ENCODE measurements around the gene JADE3.
A peak's percentile ranks its signal among the peaks of the same experiment; 100 is the strongest.

JADE3 gene

GRCh38 chrX:46912603-46913491 is 626 bp downstream of the JADE3 start:
- peak; percentile 25 for TF ChIP-seq CTCF (IDR thresholded peaks at IDR 0.05; ENCODE audit: insufficient read depth, low read depth, low read length, missing control alignments)
- H3K4me3 ChIP-seq (ENCODE audit: low read length) = peak overlapping the region; percentile 59
- DNase-seq (ENCODE audit: low read depth) = peak; percentile 45

DNA sequence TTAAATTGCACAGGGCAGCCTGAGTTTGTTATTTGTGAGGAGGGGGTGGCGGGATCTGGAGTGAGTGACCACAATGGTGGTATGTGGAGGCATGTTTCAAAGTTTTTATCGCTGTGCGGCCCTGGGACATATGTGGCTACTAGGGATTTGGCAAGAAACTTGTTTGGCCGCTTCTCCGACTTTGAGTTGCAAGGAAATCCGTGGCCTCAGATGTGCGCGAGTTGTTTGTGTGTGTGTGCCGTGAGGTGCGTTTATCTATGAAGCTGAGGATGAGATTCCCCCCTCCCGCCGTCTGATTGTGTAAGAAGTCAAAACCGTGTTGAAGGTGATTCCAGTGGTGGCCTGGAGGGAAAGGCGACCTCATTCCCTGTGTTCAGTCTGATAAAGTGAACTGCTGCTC is 1.4 kb downstream of the JADE3 start:
- peak; percentile 66 for DNase-seq (ENCODE audit: low read depth)
- H3K4me3 ChIP-seq (ENCODE audit: low read length) = peak overlapping the region; percentile 59
- no peak for TF ChIP-seq CTCF (IDR thresholded peaks at IDR 0.05; ENCODE audit: insufficient read depth, low read depth, low read length, missing control alignments)

DNA sequence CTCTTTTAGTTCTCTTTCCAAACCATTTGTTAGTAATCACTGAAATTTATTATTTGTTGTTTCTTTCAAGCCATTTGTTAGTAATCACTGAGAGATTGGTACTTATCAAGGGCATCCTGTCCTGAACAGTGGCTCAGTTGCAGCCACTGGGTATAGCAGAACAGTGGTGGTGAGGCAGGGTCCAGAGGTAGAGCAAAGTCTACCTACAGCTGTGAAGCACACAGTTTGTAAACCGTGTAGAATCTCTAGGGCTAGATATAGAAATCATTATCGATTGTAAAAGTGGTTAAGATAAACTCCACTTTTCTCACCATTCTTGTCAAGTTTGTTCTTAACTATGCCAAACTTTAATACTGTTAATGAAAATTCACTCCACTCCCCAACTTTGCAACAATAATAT is 4.1 kb downstream of the JADE3 start:
- H3K4me3 ChIP-seq (ENCODE audit: low read length) = no peak overlapping the region
- no peak for TF ChIP-seq CTCF (IDR thresholded peaks at IDR 0.05; ENCODE audit: insufficient read depth, low read depth, low read length, missing control alignments)
- no peak for DNase-seq (ENCODE audit: low read depth)

DNA sequence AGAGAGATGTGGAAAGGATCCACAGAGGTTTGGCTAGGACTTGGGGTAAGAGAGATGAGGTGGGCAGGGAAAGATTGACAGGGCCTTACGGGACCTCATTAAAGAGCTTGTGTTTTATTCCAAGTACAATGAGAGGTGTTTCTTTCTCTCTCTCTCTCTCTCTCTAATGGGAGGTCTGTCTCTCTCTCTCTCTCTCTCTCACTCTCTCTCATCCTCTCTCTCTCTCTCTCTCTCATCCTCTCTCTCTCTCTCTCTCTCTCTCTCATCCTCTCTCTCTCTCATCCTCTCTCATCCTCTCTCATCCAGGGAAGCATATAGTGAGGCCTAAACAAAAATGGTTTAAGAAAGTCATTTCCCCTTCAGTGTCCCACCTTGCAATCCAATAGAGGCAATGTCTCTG is 5.4 kb downstream of the JADE3 start:
- no peak for TF ChIP-seq CTCF (IDR thresholded peaks at IDR 0.05; ENCODE audit: insufficient read depth, low read depth, low read length, missing control alignments)
- no peak for DNase-seq (ENCODE audit: low read depth)
- H3K4me3 ChIP-seq (ENCODE audit: low read length) = no peak overlapping the region

DNA sequence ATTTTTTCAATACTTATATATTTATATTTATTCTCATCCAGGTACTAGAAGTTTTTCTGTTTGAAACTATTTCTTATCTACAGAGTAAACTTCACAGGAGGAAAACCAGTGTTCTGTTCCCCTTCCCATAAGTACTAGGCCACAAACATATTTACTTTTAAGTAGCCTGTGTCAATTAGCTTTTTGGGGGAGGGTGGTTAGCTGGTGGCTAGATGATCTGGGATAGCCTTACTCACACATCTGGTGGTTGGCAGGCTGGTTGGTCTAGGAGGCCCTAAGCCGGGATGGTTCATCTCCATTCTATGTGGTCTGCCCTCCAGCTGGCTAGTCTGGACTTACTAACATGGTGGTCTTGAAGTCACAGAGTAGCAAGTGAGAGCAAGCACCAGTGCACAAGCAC is 6.2 kb downstream of the JADE3 start:
- H3K4me3 ChIP-seq (ENCODE audit: low read length) = no peak overlapping the region
- DNase-seq (ENCODE audit: low read depth) = no peak
- no peak for TF ChIP-seq CTCF (IDR thresholded peaks at IDR 0.05; ENCODE audit: insufficient read depth, low read depth, low read length, missing control alignments)

DNA sequence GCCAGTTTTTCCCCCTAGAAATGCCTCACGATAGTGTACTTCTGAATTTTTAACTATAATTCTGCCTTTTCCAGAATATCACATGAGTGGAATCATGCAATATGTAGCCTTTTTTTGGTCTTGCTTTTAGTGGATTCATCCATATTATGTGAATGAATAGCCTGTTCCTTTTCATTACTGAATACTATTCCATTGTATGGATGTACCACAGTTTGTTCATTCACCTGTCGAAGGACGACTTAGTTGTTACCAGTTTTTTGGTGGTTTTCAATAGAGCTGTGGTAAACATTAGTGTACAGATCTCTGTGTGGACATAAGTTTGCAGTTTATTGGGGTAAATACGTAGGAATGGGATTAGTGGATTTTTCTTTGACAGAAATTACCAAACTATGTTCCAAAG is 8.0 kb downstream of the JADE3 start:
- no peak for TF ChIP-seq CTCF (IDR thresholded peaks at IDR 0.05; ENCODE audit: insufficient read depth, low read depth, low read length, missing control alignments)
- DNase-seq (ENCODE audit: low read depth) = no peak
- H3K4me3 ChIP-seq (ENCODE audit: low read length) = no peak overlapping the region

DNA sequence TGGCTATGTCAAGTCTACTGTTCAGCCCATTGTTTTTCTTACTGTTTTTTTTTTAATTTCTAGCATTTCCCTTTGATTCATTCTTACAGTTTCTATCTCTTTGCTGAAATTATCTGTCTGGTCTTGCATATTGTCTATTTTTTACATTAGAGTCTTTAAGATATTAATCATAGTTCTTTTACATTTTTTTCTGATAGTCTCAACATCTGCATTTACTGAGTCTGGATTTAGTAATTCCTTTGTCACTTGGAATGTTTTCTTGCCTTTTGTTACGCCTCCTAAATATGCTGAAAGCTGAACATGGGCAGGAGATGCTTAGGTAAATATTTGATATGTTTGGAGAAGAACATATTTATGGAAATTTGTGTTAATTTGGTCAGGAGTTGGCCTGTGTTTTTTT is 10.4 kb downstream of the JADE3 start:
- no peak overlapping the region for H3K4me3 ChIP-seq (ENCODE audit: low read length)
- TF ChIP-seq CTCF (IDR thresholded peaks at IDR 0.05; ENCODE audit: insufficient read depth, low read depth, low read length, missing control alignments) = no peak
- peak; percentile 43 for DNase-seq (ENCODE audit: low read depth)

Data from epithelial cell of esophagus (primary cell).